ENCODE results near the gene CD180. TPM values are rescaled to one million over a fixed set of nuclear protein-coding genes. Genes with fewer than 3 reads are reported as not detected.

Gene CD180
- not detected in 2 replicates for total RNA-seq
- not detected in 2 replicates for polyA plus RNA-seq
- polyA plus RNA-seq (2011; cell fraction: cytosol; rRNA removed) = not detected in 2 replicates
- polyA plus RNA-seq (2011; cell fraction: nucleus; rRNA removed) = not detected in 2 replicates
- not detected in 2 replicates for polyA plus RNA-seq (2012)
- not detected in 2 replicates for polyA minus RNA-seq
- polyA minus RNA-seq (2011; cell fraction: cytosol; rRNA and poly(A)+ RNA removed) = not detected
- polyA minus RNA-seq (2011; cell fraction: nucleus; rRNA and poly(A)+ RNA removed) = not detected in 2 replicates
- Bru-seq, nascent RNA = not detected
- not detected for BruChase-seq, experiment 1, labeled RNA remaining after a 6-hour chase
- BruChase-seq, experiment 2, labeled RNA remaining after a 2-hour chase = not detected
- long read RNA-seq = 0 reads

DNA sequence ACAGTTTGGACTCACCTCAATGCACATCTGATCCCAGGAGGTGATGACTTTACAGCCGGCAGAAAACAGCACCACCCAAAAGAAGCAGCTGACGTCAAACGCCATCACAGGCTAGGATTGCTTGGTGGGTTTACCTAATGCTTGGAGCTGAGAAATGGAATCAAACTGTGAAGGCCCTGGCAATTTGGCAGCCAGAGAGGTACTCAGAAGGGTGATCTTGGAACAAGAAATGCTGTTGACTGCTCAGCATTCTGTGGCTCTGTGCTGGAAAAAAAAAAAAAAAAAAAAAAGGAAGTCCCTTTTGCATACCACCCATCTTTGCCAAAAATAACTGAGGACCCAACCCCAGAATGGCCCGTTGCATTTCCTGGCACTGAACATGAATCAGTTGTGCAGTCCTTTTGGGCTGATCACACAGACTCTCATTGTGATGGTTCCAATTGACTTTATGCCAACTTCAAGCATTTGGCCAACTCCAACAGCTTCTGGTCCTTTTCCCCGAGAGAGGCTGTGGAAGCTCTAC is at the start of gene CD180:
TSS of gene CD180 (minus strand) at position 263 of the 523 bp plus-strand sequence. CDS start at position 105, 158 bp downstream.
- Histone ChIP-seq H3K9me3 (replicated peaks; ENCODE audit: control insufficient read depth, insufficient read depth, low read length) (no peaks in the 10 kb centered on the region), H3K4me3 (replicated peaks in 1 of 3; ENCODE audit: insufficient read depth in 1 of 3, low read depth in 1 of 3, low read length in 3 of 3) (no peak within 1 kb of the TSS), H3K4me2 (ENCODE audit: insufficient read depth, low read length) (no peak within 1 kb of the TSS), H3K27ac (ENCODE audit: insufficient read depth, low read depth, low read length) (no peak within 1 kb of the TSS), H4K20me1 (replicated peaks; ENCODE audit: control insufficient read depth, extremely low read depth, insufficient read depth, low read length) (no peaks in the 10 kb centered on the region), H2AFZ (ENCODE audit: low read depth, low read length) (no peak within 1 kb of the TSS), H3K4me1 (ENCODE audit: control insufficient read depth, extremely low read depth, insufficient read depth, low read length) (peaks cover 3% of the 10 kb centered on the region), H3K9ac (replicated peaks; ENCODE audit: extremely low read depth, insufficient read depth, low read length) (no peak within 1 kb of the TSS), H3K36me3 (ENCODE audit: control insufficient read depth in 2 of 2, extremely low read depth in 1 of 2, insufficient read depth in 2 of 2, low read length in 2 of 2) (no peaks in the 10 kb centered on the region), H3K9me1 (replicated peaks; ENCODE audit: control insufficient read depth, extremely low read depth, insufficient read depth, low read length) (no peaks in the 10 kb centered on the region), H3K79me2 (ENCODE audit: control insufficient read depth, insufficient read depth, low read length) (no peaks in the 10 kb centered on the region), H3K27me3 (ENCODE audit: control insufficient read depth in 2 of 2, insufficient read depth in 2 of 2, low read length in 2 of 2) (no peaks in the 10 kb centered on the region)
- BruUV-seq (replicated peaks) = no TSS peak
- TF ChIP-seq POLR2A (IDR thresholded peaks at IDR 0.05; ENCODE audit: low read depth, low read length) (no peak), EZH2 (IDR thresholded peaks at IDR 0.05; ENCODE audit: borderline replicate concordance, low read depth, low read length, severe bottlenecking) (no peak), JUN (IDR thresholded peaks at IDR 0.05; ENCODE audit: borderline replicate concordance, insufficient read depth, insufficient read length, low read depth) (no peak), POLR2AphosphoS5 (IDR thresholded peaks at IDR 0.05; ENCODE audit: insufficient read depth, low read depth, low read length) (no peak), MYC (IDR thresholded peaks at IDR 0.05; ENCODE audit: low read depth, low read length) (no peak), FOS (IDR thresholded peaks at IDR 0.05; ENCODE audit: borderline replicate concordance, insufficient read depth, low read length) (no peak), GATA2 (IDR thresholded peaks at IDR 0.05; ENCODE audit: insufficient read depth, insufficient read length, low read depth, low read length) (no peak)
- TF ChIP-seq, protein P1, sequence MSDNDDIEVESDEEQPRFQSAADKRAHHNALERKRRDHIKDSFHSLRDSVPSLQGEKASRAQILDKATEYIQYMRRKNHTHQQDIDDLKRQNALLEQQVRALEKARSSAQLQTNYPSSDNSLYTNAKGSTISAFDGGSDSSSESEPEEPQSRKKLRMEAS (IDR thresholded peaks at IDR 0.05; ENCODE audit: insufficient read depth, insufficient read length) = no peak
- TF ChIP-seq, protein P2, sequence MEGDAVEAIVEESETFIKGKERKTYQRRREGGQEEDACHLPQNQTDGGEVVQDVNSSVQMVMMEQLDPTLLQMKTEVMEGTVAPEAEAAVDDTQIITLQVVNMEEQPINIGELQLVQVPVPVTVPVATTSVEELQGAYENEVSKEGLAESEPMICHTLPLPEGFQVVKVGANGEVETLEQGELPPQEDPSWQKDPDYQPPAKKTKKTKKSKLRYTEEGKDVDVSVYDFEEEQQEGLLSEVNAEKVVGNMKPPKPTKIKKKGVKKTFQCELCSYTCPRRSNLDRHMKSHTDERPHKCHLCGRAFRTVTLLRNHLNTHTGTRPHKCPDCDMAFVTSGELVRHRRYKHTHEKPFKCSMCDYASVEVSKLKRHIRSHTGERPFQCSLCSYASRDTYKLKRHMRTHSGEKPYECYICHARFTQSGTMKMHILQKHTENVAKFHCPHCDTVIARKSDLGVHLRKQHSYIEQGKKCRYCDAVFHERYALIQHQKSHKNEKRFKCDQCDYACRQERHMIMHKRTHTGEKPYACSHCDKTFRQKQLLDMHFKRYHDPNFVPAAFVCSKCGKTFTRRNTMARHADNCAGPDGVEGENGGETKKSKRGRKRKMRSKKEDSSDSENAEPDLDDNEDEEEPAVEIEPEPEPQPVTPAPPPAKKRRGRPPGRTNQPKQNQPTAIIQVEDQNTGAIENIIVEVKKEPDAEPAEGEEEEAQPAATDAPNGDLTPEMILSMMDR (IDR thresholded peaks at IDR 0.05; ENCODE audit: extremely low read depth in 1 of 2, insufficient read depth in 1 of 2, low read depth in 1 of 2, low read length in 2 of 2) = no peak
- dilution Hi-C loops (cut with MboI; ENCODE audit: extremely low pct_ligation_motif_present, low sequenced_read_pairs) = no loop called here
- intact Hi-C loops (cut with micrococcal nuclease) = no loop called here
- ChIA-PET CTCF (interaction anchor here (0.6 to 1.5 kb wide), 2 partner anchors 12 to 24 kb away, joined by 3 to 4 read pairs; no protein-coding TSS in a partner anchor), POLR2A (no interaction called here)
- DNase-seq (ENCODE audit: low read depth, low spot score) (no peak), FAIRE-seq (no peak)
